CD14-positive monocyte (primary cell): ENCODE measurements around the gene C16orf92. TPM values are rescaled to one million over a fixed set of nuclear protein-coding genes. Genes with fewer than 3 reads are reported as not detected.

Experiments used
- DNase-seq, 3 donors: peaks; one replicate each; pipeline ENCODE4 v3.0.0-alpha.2; 2011 to 2022
- H2AFZ ChIP-seq: 2 replicates; pipeline ENCODE4 v1.6.0; 2012; ENCODE audit warnings: mild to moderate bottlenecking, low read depth, low read length, inconsistent platforms; ENCODE audit not compliant: insufficient read depth, poor library complexity, severe bottlenecking
- H3K27ac ChIP-seq, 2 donors: 1 replicate in 1 of 2; 2 replicates in 1 of 2; pipeline ENCODE4 v1.5.1; 2012 to 2013; ENCODE audit warnings: low read length in 2 of 2, control low read depth in 1 of 2, inconsistent platforms in 1 of 2, low read depth in 1 of 2, mild to moderate bottlenecking in 1 of 2
- H3K27me3 ChIP-seq, 2 donors: one replicate each; pipeline versions ENCODE4 v1.6.0 to v1.6.1; 2011 to 2013; ENCODE audit warnings: low read length in 2 of 2; ENCODE audit not compliant: control insufficient read depth in 2 of 2, insufficient read depth in 2 of 2
- H3K36me3 ChIP-seq, 2 donors: replicated peaks in 1 of 2; 1 replicate in 1 of 2; 2 replicates in 1 of 2; pipeline versions ENCODE4 v1.5.1 to v1.6.1; 2012 to 2013; ENCODE audit warnings: low read length in 2 of 2, control low read depth in 1 of 2, inconsistent platforms in 1 of 2, mild to moderate bottlenecking in 1 of 2; ENCODE audit not compliant: insufficient read depth in 2 of 2, control insufficient read depth in 1 of 2
- H3K4me1 ChIP-seq, 2 donors: 1 replicate in 1 of 2; 2 replicates in 1 of 2; pipeline versions ENCODE4 v1.5.1 to v1.6.1; 2012 to 2013; ENCODE audit warnings: low read length in 2 of 2, control low read depth in 1 of 2, inconsistent platforms in 1 of 2, mild to moderate bottlenecking in 1 of 2, moderate library complexity in 1 of 2; ENCODE audit not compliant: insufficient read depth in 2 of 2, control insufficient read depth in 1 of 2
- H3K4me2 ChIP-seq: replicated peaks from 2 replicates; pipeline ENCODE3; 2012; ENCODE audit warnings: low read length, moderate library complexity, mild to moderate bottlenecking; ENCODE audit not compliant: poor library complexity, severe bottlenecking; ENCODE audit errors: extremely low read depth
- H3K4me3 ChIP-seq, 3 experiments: fragments of 200-600 bp in 1 of 3; sonication (generic) in 1 of 3; replicated peaks in 1 of 3; 1 replicate in 2 of 3; 2 replicates in 1 of 3; pipeline ENCODE4 v1.5.1; 2011 to 2013; ENCODE audit warnings: low read length in 3 of 3, mild to moderate bottlenecking in 3 of 3, control low read depth in 2 of 3, low read depth in 2 of 3, inconsistent platforms in 1 of 3, moderate library complexity in 1 of 3
- H3K79me2 ChIP-seq: 2 replicates; pipeline ENCODE4 v1.6.0; 2012; ENCODE audit warnings: mild to moderate bottlenecking, control low read depth, inconsistent platforms, low read length, moderate library complexity; ENCODE audit not compliant: insufficient read depth
- H3K9ac ChIP-seq: 2 replicates; pipeline ENCODE4 v1.6.0; 2017; ENCODE audit warnings: low read length, mild to moderate bottlenecking; ENCODE audit not compliant: insufficient read depth, poor library complexity, severe bottlenecking
- H3K9me3 ChIP-seq, 2 donors: replicated peaks in 1 of 2; 1 replicate in 1 of 2; 2 replicates in 1 of 2; pipeline versions ENCODE4 v1.5.1 to v1.6.1; 2012 to 2013; ENCODE audit warnings: low read length in 2 of 2, control low read depth in 1 of 2; ENCODE audit not compliant: control insufficient read depth in 1 of 2, insufficient read depth in 1 of 2
- H4K20me1 ChIP-seq: 2 replicates; pipeline ENCODE4 v1.6.0; 2012; ENCODE audit warnings: mild to moderate bottlenecking, low read length, control low read depth, moderate library complexity; ENCODE audit not compliant: insufficient read depth
- H3K27ac Mint-ChIP-seq, 7 donors: one replicate each; pipeline ENCODE4 v1.8.0; 2020; ENCODE audit warnings: mild to moderate bottlenecking in 7 of 7, mixed read lengths in 7 of 7, moderate library complexity in 6 of 7, inconsistent platforms in 2 of 7
- H3K27me3 Mint-ChIP-seq, 3 donors: one replicate each; pipeline ENCODE4 v1.8.0; 2021 to 2022; ENCODE audit warnings: low read depth in 3 of 3, mild to moderate bottlenecking in 3 of 3, mixed read lengths in 3 of 3, moderate library complexity in 3 of 3, inconsistent platforms in 1 of 3
- H3K36me3 Mint-ChIP-seq, 2 donors: one replicate each; pipeline ENCODE4 v1.8.0; 2020; ENCODE audit warnings: mixed read lengths in 2 of 2, inconsistent platforms in 1 of 2, mild to moderate bottlenecking in 1 of 2
- H3K4me1 Mint-ChIP-seq: one replicate; pipeline ENCODE4 v1.8.0; 2020; ENCODE audit warnings: mild to moderate bottlenecking, mixed read lengths
- H3K4me3 Mint-ChIP-seq, 2 donors: one replicate each; pipeline ENCODE4 v1.8.0; 2020; ENCODE audit warnings: mild to moderate bottlenecking in 2 of 2, mixed read lengths in 2 of 2, moderate library complexity in 1 of 2
- H3K9me3 Mint-ChIP-seq, 7 donors: one replicate each; pipeline ENCODE4 v1.8.0; 2020 to 2022; ENCODE audit warnings: mixed read lengths in 7 of 7, mild to moderate bottlenecking in 6 of 7, moderate library complexity in 6 of 7, inconsistent platforms in 2 of 7
- WGBS: methylation state at CpG from one replicate; pipeline ENCODE4 v1.1.5; 2013; ENCODE audit warnings: missing lambda C conversion rate; ENCODE audit not compliant: insufficient coverage; 5-methylcytosine and 5-hydroxymethylcytosine counted together
- intact Hi-C, 2 donors: fragments of 100-400 bp; cut with micrococcal nuclease; formaldehyde crosslinking; loops; one replicate each; pipeline versions ENCODE4 v1.15.0 to v1.15.1; 2023
- polyA plus RNA-seq, 3 donors: library from polyadenylated mRNA; depleted of rRNA in 1 of 3; unstranded in 2 of 3; stranded (reverse) in 1 of 3; fragments of 300-500 nt in 2 of 3; fragments of >200 nt in 1 of 3; fragmentation: Illumina TruSeq in 2 of 3; gene quantifications; 1 replicate in 2 of 3; 2 replicates in 1 of 3; pipeline ENCODE4 v1.2.3, GENCODE V29; 2012 to 2021
- TF ChIP-seq, protein P1 (sequence below): fragments of 200-600 bp; IDR thresholded peaks from one replicate; pipeline ENCODE4 v1.8.0; 2022; ENCODE audit warnings: antibody characterized with exemption, mild to moderate bottlenecking

C16orf92 gene
- polyA plus RNA-seq, 3 donors, result not detected

GRCh38 chr16:29984137-29984763 is 38.7 kb upstream of the C16orf92 start:
- Histone ChIP-seq H3K27ac (no peak overlapping the region), H4K20me1 (peaks cover 17% of the 10 kb centered on the region), H3K27me3 (no peaks in the 10 kb centered on the region), H3K4me1 (no peaks in the 10 kb centered on the region), H3K36me3 (peaks cover 98 to 100% of the 10 kb centered on the region in 2 donors), H3K9me3 (no peaks in the 10 kb centered on the region), H3K4me2 (no peak overlapping the region), H3K9ac (no peak overlapping the region), H3K79me2 (no peaks in the 10 kb centered on the region), H3K4me3 (no peak overlapping the region), H2AFZ (no peak overlapping the region)
- H3K4me1 Mint-ChIP-seq, result no peaks in the 10 kb centered on the region
- peaks cover 0 to 2% (median 0%) of the 10 kb centered on the region in 3 donors for H3K27me3 Mint-ChIP-seq
- TF ChIP-seq, protein P1, sequence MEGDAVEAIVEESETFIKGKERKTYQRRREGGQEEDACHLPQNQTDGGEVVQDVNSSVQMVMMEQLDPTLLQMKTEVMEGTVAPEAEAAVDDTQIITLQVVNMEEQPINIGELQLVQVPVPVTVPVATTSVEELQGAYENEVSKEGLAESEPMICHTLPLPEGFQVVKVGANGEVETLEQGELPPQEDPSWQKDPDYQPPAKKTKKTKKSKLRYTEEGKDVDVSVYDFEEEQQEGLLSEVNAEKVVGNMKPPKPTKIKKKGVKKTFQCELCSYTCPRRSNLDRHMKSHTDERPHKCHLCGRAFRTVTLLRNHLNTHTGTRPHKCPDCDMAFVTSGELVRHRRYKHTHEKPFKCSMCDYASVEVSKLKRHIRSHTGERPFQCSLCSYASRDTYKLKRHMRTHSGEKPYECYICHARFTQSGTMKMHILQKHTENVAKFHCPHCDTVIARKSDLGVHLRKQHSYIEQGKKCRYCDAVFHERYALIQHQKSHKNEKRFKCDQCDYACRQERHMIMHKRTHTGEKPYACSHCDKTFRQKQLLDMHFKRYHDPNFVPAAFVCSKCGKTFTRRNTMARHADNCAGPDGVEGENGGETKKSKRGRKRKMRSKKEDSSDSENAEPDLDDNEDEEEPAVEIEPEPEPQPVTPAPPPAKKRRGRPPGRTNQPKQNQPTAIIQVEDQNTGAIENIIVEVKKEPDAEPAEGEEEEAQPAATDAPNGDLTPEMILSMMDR, result no peak
- DNase-seq, result no peak
- no peak overlapping the region for H3K4me3 Mint-ChIP-seq
- peaks cover 86 to 94% of the 10 kb centered on the region in 2 donors for H3K36me3 Mint-ChIP-seq
- peaks cover 0 to 2% (median 0%) of the 10 kb centered on the region in 7 donors for H3K9me3 Mint-ChIP-seq
- 71% methylated on average over 4 of the region's 6 CpGs for WGBS
- intact Hi-C loops, result no loop called here
- H3K27ac Mint-ChIP-seq, result no peak overlapping the region

- Histone ChIP-seq H3K4me1 (no peaks in the 10 kb centered on the region), H3K27me3 (no peaks in the 10 kb centered on the region), H3K9me3 (no peaks in the 10 kb centered on the region), H3K4me3 (no peak overlapping the region), H3K36me3 (peaks cover 98 to 100% of the 10 kb centered on the region in 2 donors), H4K20me1 (peaks cover 17% of the 10 kb centered on the region), H3K9ac (no peak overlapping the region), H3K27ac (no peak overlapping the region), H3K79me2 (no peaks in the 10 kb centered on the region), H3K4me2 (no peak overlapping the region), H2AFZ (no peak overlapping the region)
- intact Hi-C loops, result no loop called here
- Mint-ChIP-seq H3K36me3 (peaks cover 86 to 94% of the 10 kb centered on the region in 2 donors), H3K27me3 (peaks cover 0 to 2% (median 0%) of the 10 kb centered on the region in 3 donors), H3K4me1 (no peaks in the 10 kb centered on the region), H3K4me3 (no peak overlapping the region), H3K9me3 (peaks cover 0 to 2% (median 0%) of the 10 kb centered on the region in 7 donors), H3K27ac (no peak overlapping the region)
- no peak for DNase-seq
- 80% methylated on average over 1 of the region's 5 CpGs for WGBS
- TF ChIP-seq, protein P1, result no peak
Measured at GRCh38 chr16:29984764-29985147, 38.2 kb upstream of the C16orf92 start.
